ENCODE data around the gene ZNF775. TPM values are rescaled to one million over a fixed set of nuclear protein-coding genes. Genes with fewer than 3 reads are reported as not detected.
A peak's percentile ranks its signal among the peaks of the same experiment; 100 is the strongest.

The ZNF775 gene
- total and polyA plus RNA-seq, 2 of the 13 experiments (the other 11 are each of a cell fraction or from before 2014, with no cell fraction given), result 3.1 to 3.2 TPM

- TF ChIP-seq, protein P1, sequence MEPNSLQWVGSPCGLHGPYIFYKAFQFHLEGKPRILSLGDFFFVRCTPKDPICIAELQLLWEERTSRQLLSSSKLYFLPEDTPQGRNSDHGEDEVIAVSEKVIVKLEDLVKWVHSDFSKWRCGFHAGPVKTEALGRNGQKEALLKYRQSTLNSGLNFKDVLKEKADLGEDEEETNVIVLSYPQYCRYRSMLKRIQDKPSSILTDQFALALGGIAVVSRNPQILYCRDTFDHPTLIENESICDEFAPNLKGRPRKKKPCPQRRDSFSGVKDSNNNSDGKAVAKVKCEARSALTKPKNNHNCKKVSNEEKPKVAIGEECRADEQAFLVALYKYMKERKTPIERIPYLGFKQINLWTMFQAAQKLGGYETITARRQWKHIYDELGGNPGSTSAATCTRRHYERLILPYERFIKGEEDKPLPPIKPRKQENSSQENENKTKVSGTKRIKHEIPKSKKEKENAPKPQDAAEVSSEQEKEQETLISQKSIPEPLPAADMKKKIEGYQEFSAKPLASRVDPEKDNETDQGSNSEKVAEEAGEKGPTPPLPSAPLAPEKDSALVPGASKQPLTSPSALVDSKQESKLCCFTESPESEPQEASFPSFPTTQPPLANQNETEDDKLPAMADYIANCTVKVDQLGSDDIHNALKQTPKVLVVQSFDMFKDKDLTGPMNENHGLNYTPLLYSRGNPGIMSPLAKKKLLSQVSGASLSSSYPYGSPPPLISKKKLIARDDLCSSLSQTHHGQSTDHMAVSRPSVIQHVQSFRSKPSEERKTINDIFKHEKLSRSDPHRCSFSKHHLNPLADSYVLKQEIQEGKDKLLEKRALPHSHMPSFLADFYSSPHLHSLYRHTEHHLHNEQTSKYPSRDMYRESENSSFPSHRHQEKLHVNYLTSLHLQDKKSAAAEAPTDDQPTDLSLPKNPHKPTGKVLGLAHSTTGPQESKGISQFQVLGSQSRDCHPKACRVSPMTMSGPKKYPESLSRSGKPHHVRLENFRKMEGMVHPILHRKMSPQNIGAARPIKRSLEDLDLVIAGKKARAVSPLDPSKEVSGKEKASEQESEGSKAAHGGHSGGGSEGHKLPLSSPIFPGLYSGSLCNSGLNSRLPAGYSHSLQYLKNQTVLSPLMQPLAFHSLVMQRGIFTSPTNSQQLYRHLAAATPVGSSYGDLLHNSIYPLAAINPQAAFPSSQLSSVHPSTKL (CRISPR knock-in tag; IDR thresholded peaks at IDR 0.05), result peak; percentile 44
- TF ChIP-seq ZSCAN5A (CRISPR knock-in tag; IDR thresholded peaks at IDR 0.05; ENCODE audit: borderline replicate concordance) (no peak), HNF4G (IDR thresholded peaks at IDR 0.05; ENCODE audit: borderline replicate concordance, low read depth, low read length) (peak; percentile 70; the same call in 1 of the 2 replicates), HNF4G (CRISPR knock-in tag; IDR thresholded peaks at IDR 0.05; ENCODE audit: borderline replicate concordance, low read depth) (peak; percentile 41; the same call in 1 of the 2 replicates), TGIF2 (CRISPR knock-in tag; IDR thresholded peaks at IDR 0.05) (no peak), ZFP91 (CRISPR knock-in tag; IDR thresholded peaks at IDR 0.05; ENCODE audit: borderline replicate concordance) (peak; percentile 58; the same call in 1 of the 2 replicates), ZNF543 (CRISPR knock-in tag; IDR thresholded peaks at IDR 0.05) (no peak), ZNF331 (CRISPR knock-in tag; IDR thresholded peaks at IDR 0.05) (peak; percentile 37; the same call in 1 of the 2 replicates), POLR2G (IDR thresholded peaks at IDR 0.05; ENCODE audit: low read depth, low read length) (peak; percentile 60), EEA1 (CRISPR knock-in tag; IDR thresholded peaks at IDR 0.05; ENCODE audit: borderline replicate concordance) (no peak), HNRNPL (IDR thresholded peaks at IDR 0.05; ENCODE audit: low read depth, low read length) (peak; percentile 82; the same call in 1 of the 2 replicates), ZNF687 (CRISPR knock-in tag; IDR thresholded peaks at IDR 0.05) (peak; percentile 76), POLR2A (IDR thresholded peaks at IDR 0.05; ENCODE audit: insufficient read depth in 1 of 2, low read depth in 2 of 2, low read length in 2 of 2) (peak; percentile 28 to 48; a peak in 3 of 4 replicates), BCLAF1 (IDR thresholded peaks at IDR 0.05) (no peak)
Measured at GRCh38 chr7:150402671-150403321, 23.7 kb downstream of the ZNF775 start (continued).
